GM12872 (cell line): Measurements from ENCODE around the gene RPL7L1.

Experiments
- CTCF ChIP-seq: IDR thresholded peaks from 3 replicates; pipeline ENCODE4 v1.5.1; 2011; ENCODE audit warnings: low read depth, mild to moderate bottlenecking, low read length, moderate library complexity; ENCODE audit not compliant: insufficient read depth

RPL7L1 gene

GRCh38 chr6:42938987-42939809 lies 59.8 kb downstream of the RPL7L1 start:
- no peak for TF ChIP-seq CTCF
